HG03460 (cell line): ENCODE data around the gene SSNA1.

Experiments used
- ATAC-seq: cut with Tn5 transposase; IDR thresholded peaks from one replicate; pipeline ENCODE4 v1.9.1; 2021; ENCODE audit not compliant: unreplicated experiment

The SSNA1 gene

GRCh38 chr9:137198051-137198901 is 9.8 kb downstream of the SSNA1 start:
- no peak for ATAC-seq

GRCh38 chr9:137198902-137199283 is 10.4 kb downstream of the SSNA1 start:
- no peak for ATAC-seq

GRCh38 chr9:137199411-137200121 is 11.1 kb downstream of the SSNA1 start:
- ATAC-seq: no peak

- ATAC-seq: peak; percentile 81
Observed at GRCh38 chr9:137200311-137201204, 12.1 kb downstream of the SSNA1 start, which contains the start of gene TPRN. TSS of gene TPRN (minus strand) at chr9:137200741. CDS start at chr9:137200711, 30 bp downstream.

- no peak for ATAC-seq
Observed at GRCh38 chr9:137201205-137201868, 12.9 kb downstream of the SSNA1 start.

- ATAC-seq: no peak
Observed at GRCh38 chr9:137202966-137203365, 14.5 kb downstream of the SSNA1 start.

- no peak for ATAC-seq
Observed at GRCh38 chr9:137204731-137205125, 16.3 kb downstream of the SSNA1 start.

- ATAC-seq: peak; percentile 39
Observed at GRCh38 chr9:137205126-137206069, 16.9 kb downstream of the SSNA1 start, which contains the start of the genes NDOR1 and TMEM203. TSS of gene NDOR1 (plus strand) at chr9:137205700. CDS start at chr9:137205778, 78 bp downstream. TSS of gene TMEM203 (minus strand) at chr9:137205648. CDS start at chr9:137205414, 234 bp downstream.

GRCh38 chr9:137206602-137207001 is 18.1 kb downstream of the SSNA1 start:
- ATAC-seq: no peak

- no peak for ATAC-seq
Observed at GRCh38 chr9:137211532-137211931, 23.1 kb downstream of the SSNA1 start.

GRCh38 chr9:137212520-137212919 is 24.0 kb downstream of the SSNA1 start:
- no peak for ATAC-seq

- no peak for ATAC-seq
Observed at GRCh38 chr9:137213160-137214060, 24.9 kb downstream of the SSNA1 start.

GRCh38 chr9:137214620-137215019 is 26.1 kb downstream of the SSNA1 start:
- no peak for ATAC-seq

- no peak for ATAC-seq
Observed at GRCh38 chr9:137215196-137215986, 26.9 kb downstream of the SSNA1 start.

GRCh38 chr9:137216188-137216965 is 27.9 kb downstream of the SSNA1 start:
- ATAC-seq: no peak

GRCh38 chr9:137217276-137218211 is 29.1 kb downstream of the SSNA1 start:
- no peak for ATAC-seq
